HepG2 (cell line): Measurements from ENCODE around the gene KCNAB2.

ENCODE experiments used
- NFYB ChIP-seq: sonication (generic); formaldehyde crosslinking; IDR thresholded peaks from 2 replicates; pipeline ENCODE4 v1.4.0; 2020; ENCODE audit warnings: missing genetic modification reagents
- ZSCAN20 ChIP-seq: sonication (generic); formaldehyde crosslinking; IDR thresholded peaks from 2 replicates; pipeline ENCODE4 v1.4.0; 2020; ENCODE audit warnings: missing genetic modification reagents, mild to moderate bottlenecking, borderline replicate concordance

DNA sequence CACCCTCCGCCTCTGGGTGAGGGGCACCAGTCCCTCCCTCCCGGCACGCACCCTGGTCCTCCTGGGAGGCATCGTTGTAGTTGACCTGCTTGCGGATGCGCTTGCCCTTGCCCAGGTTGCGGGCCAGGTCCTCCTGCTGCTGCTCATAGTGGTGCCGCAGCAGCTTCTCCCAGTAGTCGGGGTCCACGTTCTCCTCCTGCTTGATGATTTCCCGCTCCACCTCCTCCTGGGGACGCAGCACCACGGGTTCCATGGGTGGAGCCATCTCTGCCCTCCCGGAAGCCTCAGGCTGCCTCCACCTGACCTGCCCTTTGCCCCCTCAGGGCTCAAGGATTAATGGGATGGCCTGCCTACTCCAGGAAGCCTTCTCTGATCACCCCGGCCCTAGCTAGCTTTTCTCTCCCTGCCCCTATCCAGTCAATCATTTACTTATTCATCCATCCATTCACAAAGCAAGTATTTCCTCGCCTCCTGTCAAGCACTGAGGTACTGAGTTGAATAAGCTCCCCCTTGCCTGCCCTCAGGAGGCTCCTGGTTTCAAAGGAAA, 80.9 kb downstream of the KCNAB2 start:
- TF ChIP-seq NFYB (no peak), ZSCAN20 (no peak)
